Pancreas (tissue), 10 donors: ENCODE results near the gene RYR1. TPM values are rescaled to one million over a fixed set of nuclear protein-coding genes. Genes with fewer than 3 reads are reported as not detected.

ENCODE experiments used
- ATAC-seq, 4 donors: fragments of 200-7000 bp; cut with Tn5 transposase; one replicate each; pipeline versions ENCODE4 v1.8.0 to v1.9.1; 2020; ENCODE audit warnings: mild to moderate bottlenecking in 4 of 4, moderate library complexity in 4 of 4
- DNase-seq, 6 donors: peaks; one replicate each; pipeline ENCODE4 v3.0.0-alpha.2; 2020
- FAIRE-seq: peaks from 2 replicates; lab custom pipeline; 2012; peaks lifted over from hg19 to GRCh38; lab: Jason Lieb, UNC
- H3K27ac ChIP-seq, 4 donors: fragments of 200-600 bp; sonication (generic); 1 replicate in 3 of 4; 2 replicates in 1 of 4; pipeline versions ENCODE4 v1.5.0 to v1.8.0; 2020
- H3K27me3 ChIP-seq, 4 donors: fragments of 200-600 bp; one replicate each; pipeline ENCODE4 v1.8.0; 2021
- H3K36me3 ChIP-seq, 3 donors: fragments of 200-600 bp; sonication (generic) in 1 of 3; one replicate each; pipeline versions ENCODE4 v1.5.0 to v1.8.0; 2020 to 2021
- H3K4me1 ChIP-seq, 3 donors: fragments of 200-600 bp; one replicate each; pipeline ENCODE4 v1.8.0; 2021
- H3K4me3 ChIP-seq, 4 donors: fragments of 200-600 bp; sonication (generic) in 2 of 4; one replicate each; pipeline versions ENCODE4 v1.5.0 to v1.8.0; 2020 to 2021
- H3K9me3 ChIP-seq, 4 donors: fragments of 200-600 bp; one replicate each; pipeline ENCODE4 v1.8.0; 2021
- WGBS, 2 donors: extraction: QIAGEN DNeasy Blood & Tissue Kit; methylation state at CpG; one replicate each; pipeline ENCODE4 v1.1.7; 2013; 5-methylcytosine and 5-hydroxymethylcytosine counted together
- intact Hi-C, 3 donors: fragments of 100-400 bp; cut with DNase I; formaldehyde crosslinking; loops; one replicate each; pipeline versions ENCODE4 v1.11.1 to v1.14.2; 2022
- polyA plus RNA-seq, 2 donors: library from polyadenylated mRNA; stranded (reverse); fragments of 200-250 nt; gene quantifications; one replicate each; pipeline ENCODE4 v1.2.3, GENCODE V29; 2013
- total RNA-seq, 6 donors: library from RNA; stranded (reverse); fragmentation: NEBNext Ultra II Directional in 4 of 6; extraction: Animal tissue kit (Norgen Biotek cat#: 25700) in 4 of 6; gene quantifications; one replicate each; pipeline versions ENCODE4 v1.2.1 to v1.2.4, GENCODE V29; 2021 to 2023
- TF ChIP-seq, protein P1 (sequence below), 4 donors: fragments of 200-600 bp; sonication (generic) in 3 of 4; IDR thresholded peaks; one replicate each; pipeline versions ENCODE4 v1.5.0 to v1.8.0; 2021; ENCODE audit warnings: antibody characterized with exemption in 4 of 4
- donor health status: healthy with polysubstance abuse.
- donor health status: DM: no; HTN: no; CAD: no; lungs with moderate emphysema.
- donor health status: DM: no; HTN: no; CAD: no.
- donor health status: control.
- donor health status: control.
- donor health status: Bipolar disorder and iron deficiency.
- donor health status: DM: yes; HTN: yes; CAD: no.
- donor health status: DM: no; HTN: no; CAD: no.
- donor health status: DM: no; HTN: no; CAD: no.
- donor health status: DM: yes; HTN: yes; CAD: no.

The RYR1 gene
- total and polyA plus RNA-seq, 8 donors = 0.19 to 1.4 (median 0.57) TPM

GRCh38 chr19:38513762-38514167 lies 80.3 kb downstream of the RYR1 start:
- 50 to 62% methylated on average over 3 of the region's 3 CpGs for WGBS, 2 donors
- FAIRE-seq (no peak), ATAC-seq (no peak), DNase-seq (no peak)
- TF ChIP-seq, protein P1, sequence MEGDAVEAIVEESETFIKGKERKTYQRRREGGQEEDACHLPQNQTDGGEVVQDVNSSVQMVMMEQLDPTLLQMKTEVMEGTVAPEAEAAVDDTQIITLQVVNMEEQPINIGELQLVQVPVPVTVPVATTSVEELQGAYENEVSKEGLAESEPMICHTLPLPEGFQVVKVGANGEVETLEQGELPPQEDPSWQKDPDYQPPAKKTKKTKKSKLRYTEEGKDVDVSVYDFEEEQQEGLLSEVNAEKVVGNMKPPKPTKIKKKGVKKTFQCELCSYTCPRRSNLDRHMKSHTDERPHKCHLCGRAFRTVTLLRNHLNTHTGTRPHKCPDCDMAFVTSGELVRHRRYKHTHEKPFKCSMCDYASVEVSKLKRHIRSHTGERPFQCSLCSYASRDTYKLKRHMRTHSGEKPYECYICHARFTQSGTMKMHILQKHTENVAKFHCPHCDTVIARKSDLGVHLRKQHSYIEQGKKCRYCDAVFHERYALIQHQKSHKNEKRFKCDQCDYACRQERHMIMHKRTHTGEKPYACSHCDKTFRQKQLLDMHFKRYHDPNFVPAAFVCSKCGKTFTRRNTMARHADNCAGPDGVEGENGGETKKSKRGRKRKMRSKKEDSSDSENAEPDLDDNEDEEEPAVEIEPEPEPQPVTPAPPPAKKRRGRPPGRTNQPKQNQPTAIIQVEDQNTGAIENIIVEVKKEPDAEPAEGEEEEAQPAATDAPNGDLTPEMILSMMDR (IDR thresholded peaks at IDR 0.05) = no peak
- no peak overlapping the region for H3K4me3 ChIP-seq
- H3K27me3 ChIP-seq = no peaks in the 10 kb centered on the region
- intact Hi-C loops = loop anchor here in 1 of 3 donors (10.0 kb wide), 2 partner anchors 101 to 411 kb away; partner anchors contain the start of genes EIF3K and MAP4K1
- H3K36me3 ChIP-seq = no peaks in the 10 kb centered on the region
- H3K9me3 ChIP-seq = no peaks in the 10 kb centered on the region
- H3K27ac ChIP-seq = no peak overlapping the region
- H3K4me1 ChIP-seq = no peaks in the 10 kb centered on the region

GRCh38 chr19:38514812-38515633 lies 81.5 kb downstream of the RYR1 start:
- 19% methylated on average over 32 of the region's 32 CpGs for WGBS, 2 donors
- ATAC-seq = peak; percentile 88 to 99 (median 95)
- Histone ChIP-seq H3K27me3 (no peaks in the 10 kb centered on the region), H3K4me3 (no peak overlapping the region), H3K9me3 (no peaks in the 10 kb centered on the region), H3K36me3 (no peaks in the 10 kb centered on the region), H3K4me1 (no peaks in the 10 kb centered on the region), H3K27ac (no peak overlapping the region)
- no peak for FAIRE-seq
- TF ChIP-seq, protein P1 (IDR thresholded peaks at IDR 0.05) = peak; percentile 77 to 85 (median 82)
- intact Hi-C loops = loop anchor here in 1 of 3 donors (10.0 kb wide), 2 partner anchors 100 to 410 kb away; partner anchors contain the start of genes EIF3K and MAP4K1
- peak; percentile 52 to 90 (median 76) for DNase-seq

GRCh38 chr19:38515896-38516295 lies 82.4 kb downstream of the RYR1 start:
- DNase-seq = peak in 1 of 6 donors; percentile 68
- H3K36me3 ChIP-seq = no peaks in the 10 kb centered on the region
- H3K4me3 ChIP-seq = no peak overlapping the region
- intact Hi-C loops = loop anchor here in 1 of 3 donors (10.0 kb wide), 2 partner anchors 99 to 409 kb away; partner anchors contain the start of genes EIF3K and MAP4K1
- no peaks in the 10 kb centered on the region for H3K9me3 ChIP-seq
- TF ChIP-seq, protein P1 (IDR thresholded peaks at IDR 0.05) = no peak
- no peaks in the 10 kb centered on the region for H3K4me1 ChIP-seq
- no peak overlapping the region for H3K27ac ChIP-seq
- no peak for FAIRE-seq
- no peak for ATAC-seq
- H3K27me3 ChIP-seq = no peaks in the 10 kb centered on the region
- WGBS, 2 donors = 68 to 75% methylated on average over 17 of the region's 17 CpGs

DNA sequence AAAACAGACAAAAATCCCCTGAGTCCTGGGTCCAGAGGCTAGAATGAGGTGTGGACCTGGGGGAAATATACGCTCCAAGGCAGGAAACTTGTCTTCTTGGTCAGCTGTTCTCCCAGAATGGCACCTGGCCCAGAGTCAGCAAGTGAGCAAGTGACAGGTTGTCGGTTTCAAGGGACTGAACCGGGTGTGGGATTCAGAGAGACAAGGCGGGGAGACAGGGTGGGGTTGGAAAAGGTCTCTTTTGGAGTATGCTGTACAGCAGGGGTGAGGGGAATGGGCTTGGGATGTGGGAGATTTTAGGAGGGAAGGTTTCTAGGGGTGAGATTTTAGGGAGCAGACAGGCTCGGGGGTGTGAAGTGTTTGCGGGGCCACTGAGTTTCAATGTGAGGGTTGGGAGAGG lies 83.3 kb downstream of the RYR1 start:
- DNase-seq (peak in 1 of 6 donors; percentile 7), ATAC-seq (no peak), FAIRE-seq (no peak)
- Histone ChIP-seq H3K27me3 (no peaks in the 10 kb centered on the region), H3K27ac (no peak overlapping the region), H3K4me1 (no peaks in the 10 kb centered on the region), H3K4me3 (no peak overlapping the region), H3K9me3 (no peaks in the 10 kb centered on the region), H3K36me3 (no peaks in the 10 kb centered on the region)
- WGBS, 2 donors = 56 to 65% methylated on average over 6 of the region's 6 CpGs
- intact Hi-C loops = loop anchor here in 1 of 3 donors (10.0 kb wide), 2 partner anchors 98 to 408 kb away; partner anchors contain the start of genes EIF3K and MAP4K1
- TF ChIP-seq, protein P1 (IDR thresholded peaks at IDR 0.05) = no peak
